Lower leg skin (tissue), 4 donors: Measurements from ENCODE around the gene SLCO6A1. TPM values are rescaled to one million over a fixed set of nuclear protein-coding genes. Genes with fewer than 3 reads are reported as not detected.

ENCODE experiments used
- DNase-seq, 2 donors: peaks; one replicate each; pipeline ENCODE4 v3.0.0-alpha.2; 2019; ENCODE audit warnings: low spot score in 2 of 2
- H3K4me3 ChIP-seq: fragments of 200-600 bp; sonication (generic); 2 replicates; pipeline ENCODE4 v1.5.1; 2017; ENCODE audit warnings: mild to moderate bottlenecking, low read depth; ENCODE audit not compliant: poor library complexity, severe bottlenecking
- CTCF ChIP-seq, 3 donors: fragments of 450-650 bp; IDR thresholded peaks; one replicate each; pipeline ENCODE4 v1.5.1; 2016; ENCODE audit warnings: antibody characterized with exemption in 3 of 3, mild to moderate bottlenecking in 3 of 3, moderate library complexity in 2 of 3
- POLR2A ChIP-seq, 2 donors: fragments of 450-650 bp; IDR thresholded peaks; one replicate each; pipeline ENCODE4 v1.6.1; 2016 to 2017; ENCODE audit warnings: antibody characterized with exemption in 2 of 2, mild to moderate bottlenecking in 1 of 2, moderate library complexity in 1 of 2
- WGBS, 2 donors: methylation state at CpG; one replicate each; pipeline ENCODE4 v1.1.5; 2018; 5-methylcytosine and 5-hydroxymethylcytosine counted together
- intact Hi-C: fragments of 100-400 bp; cut with DNase I; formaldehyde crosslinking; loops from one replicate; pipeline ENCODE4 v1.15.0; 2023; ENCODE audit warnings: low total_unique reads
- total RNA-seq, 4 donors: library from RNA; depleted of rRNA; stranded (reverse); fragments of >200 nt; gene quantifications; one replicate each; pipeline ENCODE4 v1.1.0, GENCODE V29; 2016

The SLCO6A1 gene
- total RNA-seq, 4 donors from 2014 or later: not detected

GRCh38 chr5:102539996-102540728, 41.4 kb upstream of the SLCO6A1 start:
- intact Hi-C loops: no loop called here
- WGBS, 2 donors: 64 to 70% methylated on average over 5 of the region's 5 CpGs
- H3K4me3 ChIP-seq: no peak overlapping the region
- TF ChIP-seq POLR2A (IDR thresholded peaks at IDR 0.05): no peak
- TF ChIP-seq CTCF (IDR thresholded peaks at IDR 0.05): no peak
- no peak for DNase-seq

- intact Hi-C loops: no loop called here
- WGBS, 2 donors: 66 to 71% methylated on average over 1 of the region's 1 CpG
- DNase-seq: no peak
- TF ChIP-seq POLR2A (IDR thresholded peaks at IDR 0.05) (no peak), CTCF (IDR thresholded peaks at IDR 0.05) (no peak)
- no peak overlapping the region for H3K4me3 ChIP-seq
Measured at GRCh38 chr5:102539562-102539961, 40.8 kb upstream of the SLCO6A1 start.

- intact Hi-C loops: no loop called here
Measured at GRCh38 chr5:102537011-102537410, 38.2 kb upstream of the SLCO6A1 start.

GRCh38 chr5:102536323-102536928, 37.6 kb upstream of the SLCO6A1 start:
- DNase-seq: no peak
- TF ChIP-seq CTCF (IDR thresholded peaks at IDR 0.05) (no peak), POLR2A (IDR thresholded peaks at IDR 0.05) (no peak)
- intact Hi-C loops: no loop called here
- no peak overlapping the region for H3K4me3 ChIP-seq

More at GRCh38 chr5:102537011-102537410, 38.2 kb upstream of the SLCO6A1 start:
- no peak for DNase-seq
- WGBS, 2 donors: 71 to 78% methylated on average over 1 of the region's 1 CpG
- no peak overlapping the region for H3K4me3 ChIP-seq
- no peak for TF ChIP-seq CTCF (IDR thresholded peaks at IDR 0.05)
- TF ChIP-seq POLR2A (IDR thresholded peaks at IDR 0.05): no peak

GRCh38 chr5:102532123-102532522, 33.3 kb upstream of the SLCO6A1 start:
- intact Hi-C loops: no loop called here
- no peak for DNase-seq
- 62 to 70% methylated on average over 4 of the region's 4 CpGs for WGBS, 2 donors
- H3K4me3 ChIP-seq: no peak overlapping the region
- TF ChIP-seq POLR2A (IDR thresholded peaks at IDR 0.05) (no peak), CTCF (IDR thresholded peaks at IDR 0.05) (no peak)
